ENCODE data around the gene TRMT61A. TPM values are rescaled to one million over a fixed set of nuclear protein-coding genes. Genes with fewer than 3 reads are reported as not detected.
"Not testable (repeated sequence)": the region's sequence is repeated elsewhere in the genome, so short reads cannot be mapped to it uniquely, and the experiment has no call there.

The TRMT61A gene
- total RNA-seq, 1 donor from 2014 or later: 13.8 TPM

DNA sequence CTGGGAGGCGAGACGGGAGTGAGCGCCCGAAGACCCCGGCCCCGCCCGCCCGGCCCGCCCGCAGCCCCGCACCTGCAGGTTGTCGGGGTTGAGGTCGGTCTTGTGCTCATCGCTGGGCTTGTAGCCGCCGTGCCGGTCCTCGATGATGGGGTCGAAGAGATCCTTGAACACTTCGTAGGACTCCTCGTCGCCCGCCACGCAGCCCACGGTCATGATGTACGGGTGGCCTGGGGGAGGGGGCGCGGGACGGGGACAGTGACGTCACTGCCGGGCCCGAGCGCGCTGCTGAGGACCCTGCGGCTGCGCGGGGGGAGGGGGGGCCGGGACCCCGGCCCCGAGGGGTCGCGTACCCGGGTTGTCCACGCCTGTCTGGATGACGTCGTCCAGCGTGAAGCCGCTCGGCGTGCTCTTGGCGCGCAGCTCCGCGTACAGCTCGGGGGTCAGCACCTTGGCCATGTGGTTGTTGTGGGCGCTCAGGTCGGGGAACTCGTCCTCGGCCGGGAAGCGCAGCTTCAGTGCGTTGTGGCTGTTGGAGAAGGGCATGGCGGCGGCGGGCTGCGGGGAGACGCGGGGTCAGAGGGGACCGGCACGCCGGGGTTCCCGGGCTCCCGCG is 6.9 kb upstream of the TRMT61A start:
- no peak for DNase-seq (ENCODE audit: low spot score)

GRCh38 chr14:103522649-103523574 is 6.1 kb upstream of the TRMT61A start, which contains the start of gene CKB:
Gene CKB, minus strand, starts transcription at chr14:103522830. Its CDS starts 337 bp downstream, at chr14:103522493.
- no peak for DNase-seq (ENCODE audit: low spot score)

GRCh38 chr14:103523575-103523954 is 5.4 kb upstream of the TRMT61A start:
- no peak for DNase-seq (ENCODE audit: low spot score)

DNA sequence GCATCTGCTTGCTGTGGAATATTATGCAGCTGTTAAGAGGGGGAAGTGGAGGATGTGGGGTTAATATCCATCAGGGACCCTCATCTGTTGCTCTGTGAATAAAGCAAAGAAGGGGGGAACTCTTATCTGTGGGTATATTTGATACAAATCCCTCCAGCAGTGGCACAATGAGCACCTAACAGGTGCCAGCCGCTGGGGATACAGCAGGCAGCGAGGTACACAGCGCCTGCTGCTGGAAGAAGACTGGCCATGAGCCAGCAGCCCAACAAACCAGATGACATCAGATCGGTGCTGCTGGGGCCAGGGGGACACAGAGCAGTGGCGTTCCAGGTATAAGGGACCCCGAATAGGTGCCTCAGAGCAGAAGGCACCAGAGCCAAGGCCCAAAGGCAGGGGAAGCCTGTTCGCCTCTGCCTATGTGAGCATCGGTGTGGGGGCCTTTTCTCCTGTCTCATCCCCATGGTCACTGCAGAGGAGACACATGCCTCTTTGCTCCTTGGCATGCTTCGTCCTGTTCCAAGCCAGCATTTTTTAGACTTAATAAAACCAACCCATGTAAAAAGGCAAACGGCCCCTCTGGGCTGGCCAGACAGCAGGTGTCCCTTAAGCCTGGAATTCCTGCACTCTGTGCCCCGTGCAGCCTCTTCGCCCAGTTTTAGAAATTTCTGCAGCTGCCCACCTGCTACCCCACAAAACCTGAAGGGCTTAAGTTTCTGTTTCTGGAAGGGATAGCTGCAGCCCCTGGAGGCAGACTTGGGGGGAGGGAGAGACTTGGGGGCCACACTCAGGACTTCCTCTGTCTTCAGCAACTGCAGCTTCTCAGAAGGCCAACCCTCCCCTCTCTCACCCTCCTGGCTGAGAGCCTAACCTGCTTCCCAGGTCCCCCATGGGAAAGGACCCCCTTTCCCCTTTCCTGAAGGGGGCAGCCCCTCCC is 4.7 kb upstream of the TRMT61A start:
- DNase-seq (ENCODE audit: low spot score): no peak

- not testable (repeated sequence) for DNase-seq (ENCODE audit: low spot score)
Observed at GRCh38 chr14:103525430-103526246, 3.4 kb upstream of the TRMT61A start.

DNA sequence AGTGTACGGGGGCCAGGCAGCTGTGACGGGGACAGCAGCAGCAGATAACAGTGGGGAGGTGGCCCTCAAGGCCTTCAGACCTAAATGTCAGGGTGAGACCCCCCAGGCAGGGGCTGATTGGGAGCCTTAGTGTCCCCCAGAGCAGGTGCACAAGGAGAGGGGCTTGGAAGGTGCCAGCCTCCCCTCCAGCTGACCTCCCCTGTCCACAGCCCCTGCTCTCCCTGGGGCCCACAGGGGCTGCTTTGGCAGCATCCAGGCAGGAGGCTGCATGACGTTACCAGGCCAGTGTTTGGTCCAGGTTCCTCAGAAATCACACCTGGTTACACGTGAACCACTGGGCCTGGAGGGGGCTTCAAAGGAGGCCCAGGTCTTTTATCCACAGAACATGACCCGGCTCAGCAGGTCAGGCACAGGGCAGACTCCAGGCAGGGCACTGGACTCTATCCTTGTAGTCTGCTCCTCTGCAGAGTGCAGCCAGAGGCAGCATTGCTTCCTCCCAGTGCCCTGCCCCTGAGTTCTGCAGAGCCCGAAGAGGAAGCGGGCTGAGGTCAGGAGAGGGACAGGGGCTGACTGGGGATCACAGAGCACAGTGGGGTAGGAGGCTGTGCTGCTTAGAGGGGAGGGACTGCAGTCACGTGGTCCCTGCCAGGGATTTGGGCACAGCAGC is 2.6 kb upstream of the TRMT61A start:
- no peak for DNase-seq (ENCODE audit: low spot score)

- no peak for DNase-seq (ENCODE audit: low spot score)
Observed at GRCh38 chr14:103526914-103527248, 2.1 kb upstream of the TRMT61A start.

DNA sequence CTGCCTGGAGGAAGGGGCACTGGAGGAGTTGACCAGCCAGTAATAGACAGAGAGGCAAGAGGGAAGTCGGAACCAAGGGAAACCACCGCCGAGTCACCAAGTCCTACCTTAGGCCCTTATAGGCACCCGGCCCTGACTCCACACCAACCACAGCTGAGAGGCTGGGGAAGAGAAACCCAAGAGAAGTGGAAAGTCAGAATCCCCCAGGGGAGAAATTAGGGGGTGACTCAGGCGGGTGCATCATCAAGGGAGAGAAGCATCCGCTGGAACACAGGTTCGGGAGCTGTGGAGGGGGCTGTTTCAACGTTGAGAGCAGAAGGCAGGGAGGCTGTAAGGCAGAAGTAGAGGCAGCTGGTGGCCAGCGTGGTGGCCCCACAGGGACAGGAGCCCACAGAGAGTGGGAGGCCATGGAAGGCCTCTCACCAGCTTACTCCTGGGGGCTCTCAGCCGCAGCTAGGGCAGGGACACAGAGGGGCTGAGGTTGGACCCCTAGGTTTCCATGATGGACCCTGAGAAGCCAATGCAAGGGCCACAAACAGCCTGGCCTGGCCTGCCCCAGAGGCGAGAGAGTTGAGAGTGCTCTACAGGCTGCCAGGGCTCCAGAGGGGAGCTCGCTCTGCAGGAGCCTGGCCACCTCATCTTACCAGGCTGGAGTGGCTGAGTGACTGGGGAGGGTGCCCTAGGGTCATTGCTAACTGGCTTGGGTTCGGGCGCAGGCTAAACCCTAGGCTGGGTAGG is 1.4 kb upstream of the TRMT61A start:
- DNase-seq (ENCODE audit: low spot score): no peak

DNA sequence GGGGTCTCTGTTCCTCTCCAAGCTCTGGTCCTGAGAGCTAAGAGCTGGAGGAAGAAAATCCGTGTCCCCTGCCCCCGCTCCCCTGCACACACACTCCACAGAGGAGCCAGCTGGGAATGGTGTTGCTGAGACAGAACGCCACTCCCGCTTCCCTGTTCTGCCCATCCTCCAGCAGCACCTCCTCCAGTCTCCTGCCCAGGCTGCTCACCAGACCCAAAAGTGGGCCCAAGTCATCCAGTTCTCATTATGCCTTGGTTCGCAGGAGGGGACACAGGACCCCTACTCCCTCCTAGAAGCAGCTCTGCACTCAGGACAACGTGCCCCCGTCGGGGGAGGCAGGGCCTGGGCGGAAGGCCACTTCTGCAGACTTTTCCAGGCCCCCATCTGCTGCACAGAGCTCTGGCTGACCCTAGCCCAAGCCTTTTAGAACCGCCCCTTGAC is 830 bp upstream of the TRMT61A start:
- DNase-seq (ENCODE audit: low spot score): no peak

DNA sequence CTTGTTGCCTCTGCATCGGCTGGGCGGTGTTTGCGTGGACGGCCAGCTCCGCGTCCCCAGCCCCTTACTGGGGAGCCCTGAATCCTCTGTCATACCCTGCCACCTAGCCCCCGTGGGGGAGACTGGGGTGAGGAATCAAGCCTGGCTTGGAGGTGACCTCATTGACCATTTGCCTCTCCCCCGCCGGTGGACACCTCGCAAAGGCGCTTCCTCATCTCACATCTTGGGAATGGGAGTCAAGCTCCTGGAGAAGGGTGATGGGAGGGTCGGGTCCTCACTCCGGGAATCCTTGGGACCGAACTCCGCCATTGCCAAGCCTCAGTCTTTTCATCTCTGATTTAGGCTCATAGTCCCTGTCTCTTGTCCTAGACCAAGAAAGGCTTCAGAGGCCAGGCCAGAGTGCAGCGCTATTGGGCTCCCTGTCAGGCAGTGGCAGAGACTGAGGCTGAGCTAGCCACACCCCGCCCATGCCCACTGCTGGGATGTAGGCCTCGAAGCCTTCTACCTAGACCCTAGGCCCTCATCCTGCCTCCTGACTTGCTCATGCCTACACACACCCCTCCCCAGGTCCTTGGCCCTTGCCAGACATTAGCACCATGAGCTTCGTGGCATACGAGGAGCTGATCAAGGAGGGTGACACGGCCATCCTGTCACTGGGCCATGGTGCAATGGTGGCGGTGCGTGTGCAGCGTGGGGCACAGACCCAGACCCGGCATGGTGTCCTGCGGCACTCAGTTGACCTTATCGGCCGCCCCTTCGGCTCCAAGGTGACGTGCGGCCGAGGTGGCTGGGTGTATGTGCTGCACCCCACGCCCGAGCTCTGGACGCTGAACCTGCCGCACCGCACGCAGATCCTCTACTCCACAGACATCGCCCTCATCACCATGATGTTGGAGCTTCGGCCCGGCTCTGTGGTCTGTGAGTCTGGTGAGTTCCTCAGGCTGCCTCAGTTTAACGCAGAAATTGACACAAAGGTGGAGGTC is 678 bp downstream of the TRMT61A start:
- DNase-seq (ENCODE audit: low spot score): no peak

GRCh38 chr14:103530390-103530789 is 1.4 kb downstream of the TRMT61A start:
- DNase-seq (ENCODE audit: low spot score): no peak

DNA sequence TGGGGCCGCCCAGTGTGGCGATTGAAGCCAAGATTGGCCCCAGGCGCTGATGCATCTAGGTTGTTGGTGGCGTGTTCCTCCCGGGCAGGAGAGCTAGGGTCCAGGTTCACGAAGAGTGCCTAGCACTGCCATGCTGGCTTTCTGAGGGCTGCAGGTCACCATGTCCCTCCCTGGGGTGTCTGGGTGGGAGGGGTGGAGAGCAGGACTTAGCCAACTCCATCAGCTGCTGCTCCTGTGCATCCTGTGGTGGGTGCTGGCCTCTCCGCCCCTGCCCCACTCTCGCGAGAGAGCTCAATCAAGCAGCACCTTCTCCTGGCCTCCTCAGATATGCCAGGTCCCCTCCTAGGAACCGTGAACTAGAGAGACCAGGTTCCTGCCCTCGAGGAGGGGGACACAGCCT is 1.8 kb downstream of the TRMT61A start:
- DNase-seq (ENCODE audit: low spot score): no peak

DNA sequence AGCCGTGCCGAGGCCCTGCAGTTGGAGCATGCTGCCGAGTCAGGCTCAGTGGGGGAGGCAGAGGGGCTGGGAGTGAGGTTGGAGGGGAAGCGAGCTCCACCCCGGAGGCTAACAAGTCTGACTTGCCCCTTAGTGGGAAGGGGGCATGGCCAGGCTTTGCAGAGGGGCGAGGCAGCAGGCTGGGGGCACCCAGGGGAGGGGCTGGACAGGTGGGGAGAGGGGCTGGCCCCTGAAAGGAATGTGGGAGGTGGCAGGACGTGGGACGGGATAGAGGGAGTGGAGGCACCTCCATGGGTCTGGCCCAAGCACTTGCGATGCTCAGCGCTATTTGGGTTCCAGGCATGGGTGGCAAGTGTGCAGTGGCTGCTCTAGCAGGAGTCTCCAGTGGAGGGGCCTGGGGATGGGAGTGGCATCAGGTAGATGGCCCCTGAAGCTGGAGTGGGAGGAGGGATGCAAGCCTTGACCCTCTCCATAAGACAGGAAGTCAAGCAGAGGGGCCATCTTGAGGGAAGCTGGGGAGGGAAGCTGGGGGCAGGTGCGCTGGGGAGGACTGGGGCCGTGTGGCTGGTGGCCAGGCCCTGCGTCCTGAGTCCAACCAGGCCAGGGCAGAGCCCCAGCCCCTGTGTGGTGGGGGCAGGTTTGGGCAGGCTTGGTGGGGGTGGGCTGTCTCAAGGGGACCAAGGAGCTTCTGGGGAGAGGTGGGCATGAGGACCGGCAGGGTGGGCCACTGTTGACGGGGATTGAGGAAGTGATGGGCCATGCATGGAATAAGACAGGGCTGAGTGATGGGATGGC is 2.6 kb downstream of the TRMT61A start:
- no peak for DNase-seq (ENCODE audit: low spot score)

- DNase-seq (ENCODE audit: low spot score): no peak
Observed at GRCh38 chr14:103532216-103533136, 3.5 kb downstream of the TRMT61A start.

GRCh38 chr14:103533137-103533998 is 4.4 kb downstream of the TRMT61A start:
- no peak for DNase-seq (ENCODE audit: low spot score)
